ENCODE measurements around the gene CPA3. TPM values are rescaled to one million over a fixed set of nuclear protein-coding genes. Genes with fewer than 3 reads are reported as not detected.

CPA3 gene, protein sequence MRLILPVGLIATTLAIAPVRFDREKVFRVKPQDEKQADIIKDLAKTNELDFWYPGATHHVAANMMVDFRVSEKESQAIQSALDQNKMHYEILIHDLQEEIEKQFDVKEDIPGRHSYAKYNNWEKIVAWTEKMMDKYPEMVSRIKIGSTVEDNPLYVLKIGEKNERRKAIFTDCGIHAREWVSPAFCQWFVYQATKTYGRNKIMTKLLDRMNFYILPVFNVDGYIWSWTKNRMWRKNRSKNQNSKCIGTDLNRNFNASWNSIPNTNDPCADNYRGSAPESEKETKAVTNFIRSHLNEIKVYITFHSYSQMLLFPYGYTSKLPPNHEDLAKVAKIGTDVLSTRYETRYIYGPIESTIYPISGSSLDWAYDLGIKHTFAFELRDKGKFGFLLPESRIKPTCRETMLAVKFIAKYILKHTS
- 34.4 TPM for total RNA-seq

GRCh38 chr3:148865049-148865448 is at the start of gene CPA3:
CPA3 (plus strand) TSS chr3:148865296; CDS start chr3:148865308, 12 bp downstream.
- no peak for DNase-seq

DNA sequence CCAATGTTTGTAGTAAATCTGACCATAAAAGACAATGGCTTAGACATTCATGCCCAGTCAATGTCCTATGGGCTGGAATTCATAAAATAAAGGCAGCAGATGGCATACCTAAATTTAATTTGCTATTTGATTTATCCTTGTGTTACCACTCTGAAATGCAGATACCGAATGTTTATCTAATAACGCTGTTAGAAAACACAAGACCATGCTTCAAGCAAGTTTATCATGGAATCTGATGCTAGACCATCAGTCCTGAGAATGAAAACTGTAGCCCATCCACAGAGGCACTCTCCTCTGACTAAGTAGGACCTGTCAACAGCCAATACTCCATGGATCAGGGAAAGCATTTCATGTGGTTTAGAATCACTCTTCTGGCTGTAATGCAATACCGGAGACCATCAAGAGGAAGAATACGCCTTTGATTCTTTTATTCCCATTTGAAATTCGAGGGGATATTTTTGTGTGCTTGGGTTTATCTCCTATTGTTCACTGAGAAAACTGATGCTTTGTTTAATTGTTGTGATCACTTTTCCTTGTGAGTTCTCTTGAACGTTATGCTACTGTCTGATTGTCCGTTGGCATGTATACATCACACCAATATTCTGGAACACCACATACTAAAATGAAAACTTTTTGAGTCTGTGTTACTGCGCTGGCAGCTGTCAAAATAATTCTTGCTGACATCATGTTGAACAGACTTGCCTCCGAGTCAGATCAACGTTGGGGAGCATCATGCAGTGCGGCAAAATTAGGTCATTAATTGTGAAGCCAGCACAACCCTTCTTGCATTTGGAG is 49.6 kb upstream of the CPA3 start:
- no peak for DNase-seq

GRCh38 chr3:148816427-148816826 is 48.7 kb upstream of the CPA3 start:
- no peak for DNase-seq

DNA sequence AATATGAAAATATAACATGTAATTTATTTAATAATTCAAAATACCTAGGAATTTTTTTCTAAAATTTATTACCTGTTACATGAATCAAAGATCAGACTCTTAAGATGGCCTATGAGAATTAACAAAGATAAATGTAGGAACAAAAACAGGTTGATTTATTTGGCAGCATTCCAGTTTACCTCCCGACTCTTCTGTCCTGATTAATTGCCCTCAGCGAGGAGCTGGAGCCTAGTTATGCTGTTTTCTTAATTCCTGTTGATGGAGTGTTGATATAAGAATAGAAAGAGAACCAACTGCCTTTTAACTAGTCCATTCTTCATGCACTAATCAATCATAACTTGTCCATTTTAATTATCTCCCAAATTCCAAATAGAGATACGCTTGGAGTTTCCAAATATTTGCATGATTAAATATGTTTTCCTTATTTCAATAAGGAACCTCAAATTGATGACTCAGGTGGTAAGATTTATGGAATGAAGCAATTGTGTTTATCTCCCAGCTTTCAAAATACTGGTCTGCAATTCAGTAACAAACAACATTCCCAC is 48.0 kb upstream of the CPA3 start:
- no peak for DNase-seq

DNA sequence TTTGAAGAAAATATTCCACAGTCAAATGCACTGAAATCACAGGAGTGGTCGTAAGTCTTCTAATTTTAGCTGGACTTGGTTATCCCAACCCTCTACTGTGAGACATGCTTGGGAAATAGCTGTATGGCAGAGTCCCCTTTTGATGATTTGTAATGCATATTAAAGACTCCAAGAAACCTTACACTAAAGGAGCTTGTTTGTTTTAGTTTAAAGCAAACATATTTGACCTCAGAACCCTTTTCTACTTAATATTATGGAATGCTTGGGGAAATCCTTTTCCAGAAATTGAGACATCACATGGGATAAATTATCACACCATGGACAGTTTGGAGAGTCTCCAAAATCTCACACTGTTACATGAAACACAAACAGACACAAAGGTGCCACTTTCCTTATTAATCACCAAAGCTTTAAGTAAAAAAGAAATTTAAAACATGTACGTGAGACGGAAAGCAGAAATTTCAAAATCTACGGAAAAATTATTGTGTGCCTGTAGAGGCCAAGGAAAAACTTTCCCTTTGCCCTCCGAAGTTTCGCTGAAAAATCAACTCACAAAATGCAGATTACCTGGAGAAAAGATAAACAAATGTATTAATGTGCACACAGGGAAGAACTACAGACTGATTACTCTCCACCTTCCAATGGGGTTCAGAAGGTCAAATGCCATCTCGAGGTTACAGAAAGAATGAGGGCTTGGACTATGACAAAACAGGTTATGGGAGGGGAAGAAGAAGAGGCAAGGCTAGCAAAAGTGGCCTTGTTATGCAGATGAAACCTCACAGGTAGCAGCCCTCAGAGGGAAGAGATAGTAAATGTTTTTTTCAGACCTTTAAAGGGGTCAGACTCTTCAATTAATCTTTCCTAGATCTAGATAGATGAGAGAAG is 44.5 kb upstream of the CPA3 start:
- DNase-seq: no peak

DNA sequence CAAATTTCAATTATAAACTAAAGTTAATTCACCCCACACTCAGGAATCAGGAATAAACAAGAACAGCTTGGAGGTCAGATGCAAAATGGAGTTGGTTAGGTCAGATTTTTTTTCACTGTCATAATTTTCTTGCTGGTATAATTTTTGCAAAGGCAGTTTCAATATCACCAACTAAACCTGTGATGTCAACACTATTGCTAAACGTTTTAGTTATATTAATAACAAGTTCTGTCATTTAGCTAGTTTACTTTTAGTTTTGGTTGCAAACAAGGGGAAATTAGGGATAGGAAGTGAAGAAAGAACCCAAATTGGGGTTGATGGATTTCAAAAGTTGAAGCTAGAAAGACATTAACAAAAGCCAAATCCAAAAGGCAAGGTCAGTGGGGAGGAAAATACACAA is 42.1 kb upstream of the CPA3 start:
- no peak for DNase-seq

DNA sequence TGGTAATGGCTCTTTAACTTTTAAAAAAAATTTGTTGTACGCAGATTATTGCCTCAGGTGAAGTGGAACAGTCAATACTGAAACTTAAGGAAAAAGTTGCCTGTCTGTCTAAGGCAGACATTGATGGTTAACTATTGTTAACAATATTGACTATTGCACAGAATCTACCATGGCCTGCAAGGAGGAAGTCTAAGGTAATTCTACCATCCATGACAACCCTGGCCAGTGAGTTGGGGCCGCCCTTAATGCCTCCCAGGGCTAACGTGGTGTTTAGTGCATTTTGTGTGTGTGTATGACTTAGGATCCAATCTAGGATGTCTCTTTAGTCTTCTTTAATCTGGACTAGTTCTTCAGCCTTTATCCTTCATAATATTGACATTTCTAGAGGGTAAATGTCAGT is 39.6 kb upstream of the CPA3 start:
- DNase-seq: no peak

DNA sequence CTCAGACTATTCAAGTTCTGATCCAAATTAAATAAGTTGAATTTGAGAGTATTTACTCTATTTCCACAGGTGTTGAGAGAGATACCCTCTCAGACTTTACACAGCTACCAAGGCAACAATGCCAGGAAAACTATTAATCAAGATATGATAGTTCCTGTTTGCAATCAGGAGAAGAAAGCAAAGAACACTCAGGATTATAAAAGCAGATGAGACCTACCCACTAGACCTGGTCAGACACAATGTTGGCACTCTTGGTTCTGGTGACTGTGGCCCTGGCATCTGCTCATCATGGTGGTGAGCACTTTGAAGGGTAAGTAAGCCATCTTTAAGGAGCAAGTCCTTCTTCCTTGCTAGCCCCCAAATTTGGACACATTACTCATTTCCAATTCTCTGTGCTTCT is 37.5 kb upstream of the CPA3 start, which contains the start of gene CPB1:
TSS of gene CPB1 (plus strand) at position 227 of the 400 bp plus-strand sequence. CDS start at position 240, 13 bp downstream.
- DNase-seq: no peak

GRCh38 chr3:148828136-148828690 is 36.9 kb upstream of the CPA3 start:
- DNase-seq: no peak

DNA sequence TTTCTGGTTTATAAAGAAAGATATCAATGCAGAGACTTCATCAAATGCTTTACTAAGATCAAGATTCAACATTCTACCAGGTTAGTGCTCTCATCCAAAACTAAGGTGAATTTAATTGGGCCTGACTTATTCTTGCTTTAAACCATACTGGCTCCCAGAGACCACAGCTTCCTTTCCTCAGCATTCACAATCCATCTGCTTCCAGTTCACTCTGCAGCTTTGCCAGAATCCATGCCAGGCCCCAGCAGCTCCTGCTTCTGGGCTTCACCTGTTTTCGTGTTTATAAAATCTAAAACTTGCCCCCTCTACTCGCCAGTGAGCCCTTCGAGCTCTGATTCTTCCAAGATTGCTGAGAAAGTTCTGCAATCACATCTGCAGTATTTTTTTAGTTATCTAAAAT is 35.2 kb upstream of the CPA3 start:
- DNase-seq: no peak

DNA sequence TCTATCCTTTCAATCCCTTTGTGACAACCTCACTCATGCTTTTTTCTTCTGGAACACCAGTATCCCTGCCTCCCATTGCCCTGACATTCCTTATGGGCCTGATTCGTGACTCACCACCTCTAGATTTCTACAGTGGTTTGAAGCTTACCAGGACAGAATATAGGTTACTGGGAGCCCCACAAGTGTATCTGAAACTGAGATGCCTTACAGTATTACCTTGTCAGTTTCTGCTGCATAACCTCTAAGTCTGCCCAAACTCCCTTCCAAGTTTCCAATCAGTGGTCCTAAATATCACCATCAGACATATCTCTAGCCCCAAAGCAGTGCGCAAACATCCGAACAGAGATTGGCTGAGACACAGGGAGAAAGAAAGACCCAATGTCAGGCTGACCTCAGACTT is 31.9 kb upstream of the CPA3 start:
- no peak for DNase-seq

DNA sequence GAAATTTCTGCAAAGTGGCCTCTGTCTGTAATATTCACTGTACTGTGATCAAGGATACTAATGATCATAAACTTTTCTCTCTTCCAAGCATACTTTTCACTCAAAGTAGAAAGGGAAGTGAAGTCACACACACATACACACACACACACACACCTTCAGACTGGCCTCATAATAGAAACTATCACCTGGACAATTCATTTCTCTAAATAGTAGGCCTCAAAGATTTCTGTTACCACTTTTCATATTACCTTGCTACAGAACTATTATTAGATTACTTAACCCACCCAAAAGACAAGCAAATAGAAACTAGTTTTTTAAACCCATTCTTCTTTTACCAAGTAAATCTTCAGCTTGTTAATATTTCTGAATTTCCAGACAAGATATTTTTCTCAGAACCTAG is 25.3 kb upstream of the CPA3 start:
- DNase-seq: no peak

- no peak for DNase-seq
These were observed 24.6 kb upstream of the CPA3 start for GRCh38 chr3:148840451-148840850.

DNA sequence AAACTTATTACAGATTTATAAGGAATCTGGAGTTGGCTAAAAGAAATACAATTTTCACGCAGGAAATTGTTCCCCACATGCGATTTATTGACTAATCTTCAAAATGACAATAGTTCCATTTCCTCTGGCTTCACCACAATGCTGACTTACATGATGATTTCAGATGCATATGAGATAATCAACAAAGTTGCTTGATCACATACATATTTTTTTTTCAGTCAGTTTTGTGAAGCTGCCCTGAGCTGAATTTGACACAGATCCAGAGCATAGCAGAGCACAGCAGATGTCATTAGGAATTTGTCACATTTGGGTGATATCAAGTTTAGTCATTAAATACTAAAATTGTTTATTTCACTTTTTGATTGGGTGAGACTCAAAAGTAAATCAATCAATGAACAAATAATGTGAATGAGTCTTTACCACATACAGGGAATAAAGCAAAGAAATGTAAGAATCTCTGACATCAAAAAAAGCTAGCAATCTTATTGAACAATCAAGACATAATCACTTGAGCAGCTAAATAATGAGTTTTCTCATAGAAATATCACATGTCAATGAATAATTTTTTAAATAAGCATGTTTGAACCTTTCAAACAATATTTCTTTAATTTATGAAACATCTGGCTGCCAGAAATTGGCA is 19.2 kb upstream of the CPA3 start:
- DNase-seq: peak; percentile 89

DNA sequence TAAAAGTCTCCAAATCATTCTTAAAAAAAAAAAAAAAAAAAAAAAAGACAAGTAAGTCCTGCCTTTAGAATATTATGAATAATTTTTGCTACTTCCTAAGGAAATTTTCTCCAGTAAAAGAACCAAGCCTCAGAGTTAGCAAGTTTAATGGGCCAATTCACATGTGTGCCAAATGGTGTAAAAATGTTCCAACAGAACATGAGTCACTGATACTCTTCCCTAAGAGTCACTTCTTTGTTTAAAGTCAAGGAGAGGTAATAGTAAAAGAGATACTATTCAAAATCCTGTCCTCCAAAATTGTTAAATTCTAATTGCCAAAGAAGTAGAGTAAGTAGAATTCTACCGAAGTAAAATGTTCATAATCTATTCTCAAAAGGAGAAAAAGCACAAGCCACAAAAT is 17.7 kb upstream of the CPA3 start:
- DNase-seq: peak; percentile 45

GRCh38 chr3:148848410-148848809 is 16.7 kb upstream of the CPA3 start:
- no peak for DNase-seq

GRCh38 chr3:148852271-148852992 is 12.7 kb upstream of the CPA3 start:
- no peak for DNase-seq

GRCh38 chr3:148853076-148853475 is 12.0 kb upstream of the CPA3 start:
- no peak for DNase-seq

DNA sequence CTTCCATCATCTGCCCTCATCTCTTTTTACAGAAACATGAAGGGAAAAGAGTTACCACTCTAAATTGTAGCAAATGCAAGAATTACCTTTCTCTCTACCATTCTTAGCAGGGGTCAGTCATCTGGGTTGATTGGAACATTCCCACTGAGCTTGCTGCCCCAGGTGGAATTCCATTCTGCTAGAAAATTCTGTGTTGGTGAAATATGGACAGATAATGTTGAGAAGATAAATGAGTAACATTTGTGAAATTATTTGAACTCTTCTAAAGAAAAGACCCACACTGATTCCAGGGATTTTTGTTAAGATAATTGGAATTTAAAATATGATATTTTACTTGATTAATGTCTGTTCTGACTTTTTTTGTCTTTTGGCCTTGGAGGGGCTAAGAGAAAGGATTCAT is 11.0 kb upstream of the CPA3 start:
- DNase-seq: no peak

DNA sequence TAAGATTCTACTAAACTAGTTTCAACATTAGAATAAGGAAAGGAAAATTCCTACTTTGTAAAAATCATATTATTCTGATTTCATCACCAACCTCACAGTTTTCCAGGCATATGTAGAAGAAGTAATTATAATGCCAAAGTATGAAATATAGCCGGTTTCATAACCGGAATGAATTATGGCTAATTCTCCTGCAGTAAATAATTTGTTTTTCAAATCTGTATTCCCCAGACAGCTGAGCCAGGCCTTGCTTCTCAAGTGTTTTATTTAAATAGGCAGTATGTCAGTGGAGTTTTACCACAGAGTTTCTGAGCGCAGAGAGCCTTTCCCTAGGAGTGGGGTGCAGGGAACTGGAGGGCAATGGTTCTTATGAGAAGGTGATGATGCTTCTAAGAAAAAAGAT is 8.7 kb upstream of the CPA3 start:
- DNase-seq: peak; percentile 81

GRCh38 chr3:148857316-148857715 is 7.8 kb upstream of the CPA3 start:
- no peak for DNase-seq

Measured in skin of body (tissue), 2 donors.